Stimulated activated CD4-positive, alpha-beta T cell treated with anti-CD3 and anti-CD28 coated beads, Interleukin-2, amount 100 ng/mL, for 4 hours (primary cell): Measurements from ENCODE around the gene PDK1.
A peak's percentile ranks its signal among the peaks of the same experiment; 100 is the strongest.
"Not testable (repeated sequence)": the region's sequence is repeated elsewhere in the genome, so short reads cannot be mapped to it uniquely, and the experiment has no call there.

Experiments
- DNase-seq: peaks from one replicate; pipeline ENCODE4 v3.0.0-alpha.2; 2020; ENCODE audit warnings: low read depth

PDK1 gene

GRCh38 chr2:172555522-172556283 lies at the start of gene PDK1:
Gene PDK1, plus strand, starts transcription at chr2:172556090. Its CDS starts 61 bp downstream, at chr2:172556151.
- DNase-seq, result peak; percentile 88

GRCh38 chr2:172507199-172507598 lies 48.7 kb upstream of the PDK1 start:
- DNase-seq, result no peak

- DNase-seq, result no peak
Measured at GRCh38 chr2:172510088-172510487, 45.8 kb upstream of the PDK1 start.

GRCh38 chr2:172510548-172510947 lies 45.3 kb upstream of the PDK1 start:
- no peak for DNase-seq

- DNase-seq, result no peak
Measured at GRCh38 chr2:172512810-172513523, 42.9 kb upstream of the PDK1 start.

GRCh38 chr2:172513524-172513900 lies 42.4 kb upstream of the PDK1 start:
- no peak for DNase-seq

- DNase-seq, result no peak
Measured at GRCh38 chr2:172513935-172514586, 41.8 kb upstream of the PDK1 start.

GRCh38 chr2:172516299-172516698 lies 39.6 kb upstream of the PDK1 start:
- no peak for DNase-seq

GRCh38 chr2:172518995-172519394 lies 36.9 kb upstream of the PDK1 start:
- no peak for DNase-seq

GRCh38 chr2:172525601-172526000 lies 30.3 kb upstream of the PDK1 start:
- no peak for DNase-seq

GRCh38 chr2:172531309-172531708 lies 24.6 kb upstream of the PDK1 start:
- no peak for DNase-seq

- not testable (repeated sequence) for DNase-seq
Measured at GRCh38 chr2:172532461-172532860, 23.4 kb upstream of the PDK1 start.

GRCh38 chr2:172533687-172534086 lies 22.2 kb upstream of the PDK1 start:
- DNase-seq, result no peak

- DNase-seq, result no peak
Measured at GRCh38 chr2:172535119-172535518, 20.8 kb upstream of the PDK1 start.

GRCh38 chr2:172537851-172538250 lies 18.0 kb upstream of the PDK1 start:
- DNase-seq, result not testable (repeated sequence)

- DNase-seq, result no peak
Measured at GRCh38 chr2:172539767-172540166, 16.1 kb upstream of the PDK1 start.

- DNase-seq, result no peak
Measured at GRCh38 chr2:172540421-172540820, 15.5 kb upstream of the PDK1 start.

GRCh38 chr2:172545408-172546075 lies 10.3 kb upstream of the PDK1 start:
- DNase-seq, result no peak

- no peak for DNase-seq
Measured at GRCh38 chr2:172549131-172549530, 6.8 kb upstream of the PDK1 start.

GRCh38 chr2:172549802-172550201 lies 6.1 kb upstream of the PDK1 start:
- DNase-seq, result not testable (repeated sequence)

GRCh38 chr2:172550419-172550818 lies 5.5 kb upstream of the PDK1 start:
- no peak for DNase-seq

- no peak for DNase-seq
Measured at GRCh38 chr2:172551271-172551670, 4.6 kb upstream of the PDK1 start.
